D721Med (cell line): ENCODE data around the gene ZNF444.
"Not testable (repeated sequence)": the region's sequence is repeated elsewhere in the genome, so short reads cannot be mapped to it uniquely, and the experiment has no call there.

Experiments used
- DNase-seq: peaks from one replicate; pipeline ENCODE4 v3.0.0; 2011; ENCODE audit warnings: low spot score; ENCODE audit not compliant: insufficient read length
- FAIRE-seq: peaks from 2 replicates; lab custom pipeline; 2011; peaks lifted over from hg19 to GRCh38; lab: Jason Lieb, UNC
- CTCF ChIP-seq: IDR thresholded peaks from 2 replicates; pipeline ENCODE4 v1.5.1; 2012; ENCODE audit warnings: mild to moderate bottlenecking, control low read depth; ENCODE audit not compliant: insufficient read depth; ENCODE audit errors: missing control alignments

The ZNF444 gene

DNA sequence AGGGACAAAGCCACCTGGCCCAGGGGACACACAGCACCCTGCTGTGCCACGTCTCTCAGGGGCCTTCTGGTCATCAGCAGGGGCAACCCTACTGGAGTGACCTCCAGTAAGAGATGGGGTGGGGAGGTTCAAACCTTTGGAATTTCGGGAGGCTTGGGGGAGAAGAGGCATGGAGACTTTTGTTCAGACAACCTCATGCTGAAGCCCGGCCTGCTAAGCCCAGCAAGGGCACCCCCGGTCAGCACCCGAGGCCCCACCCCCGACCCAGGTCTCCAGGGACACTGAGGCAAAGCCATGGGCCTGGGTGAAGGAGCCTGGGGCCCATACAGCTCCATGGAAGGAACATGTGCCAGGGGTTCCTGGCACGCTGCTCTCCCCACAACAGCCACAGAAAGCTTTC lies 43.3 kb upstream of the ZNF444 start:
- no peak for TF ChIP-seq CTCF
- no peak for FAIRE-seq
- DNase-seq = no peak

- not testable (repeated sequence) for DNase-seq, FAIRE-seq
Observed at GRCh38 chr19:56098237-56098636, 42.9 kb upstream of the ZNF444 start.

- TF ChIP-seq CTCF = no peak
- FAIRE-seq (no peak), DNase-seq (no peak)
Observed at GRCh38 chr19:56098731-56099568, 42.1 kb upstream of the ZNF444 start.

- TF ChIP-seq CTCF = no peak
- FAIRE-seq (no peak), DNase-seq (no peak)
Observed at GRCh38 chr19:56099638-56100539, 41.2 kb upstream of the ZNF444 start.

DNA sequence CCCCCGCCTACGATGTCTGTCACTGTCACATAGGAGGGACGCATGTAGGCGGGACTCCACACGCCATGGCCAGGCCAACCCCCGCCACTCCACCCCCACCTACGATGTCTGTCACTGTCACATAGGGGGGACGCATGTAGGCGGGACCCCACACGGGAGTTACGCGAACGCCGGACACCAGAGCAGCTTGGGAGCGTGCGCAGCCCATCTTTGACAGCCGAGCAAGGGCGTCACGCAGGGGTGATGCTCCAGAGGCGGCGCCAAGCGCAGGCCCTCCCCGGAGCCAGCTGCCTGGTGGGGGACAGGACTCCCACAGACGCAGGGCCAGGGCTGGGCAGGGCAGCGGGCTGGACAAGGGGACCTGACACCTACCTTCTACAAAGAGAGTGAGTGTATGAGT lies 40.0 kb upstream of the ZNF444 start:
- FAIRE-seq = no peak
- no peak for DNase-seq
- TF ChIP-seq CTCF = no peak

GRCh38 chr19:56101746-56102535 lies 39.1 kb upstream of the ZNF444 start:
- no peak for TF ChIP-seq CTCF
- DNase-seq (no peak), FAIRE-seq (no peak)

DNA sequence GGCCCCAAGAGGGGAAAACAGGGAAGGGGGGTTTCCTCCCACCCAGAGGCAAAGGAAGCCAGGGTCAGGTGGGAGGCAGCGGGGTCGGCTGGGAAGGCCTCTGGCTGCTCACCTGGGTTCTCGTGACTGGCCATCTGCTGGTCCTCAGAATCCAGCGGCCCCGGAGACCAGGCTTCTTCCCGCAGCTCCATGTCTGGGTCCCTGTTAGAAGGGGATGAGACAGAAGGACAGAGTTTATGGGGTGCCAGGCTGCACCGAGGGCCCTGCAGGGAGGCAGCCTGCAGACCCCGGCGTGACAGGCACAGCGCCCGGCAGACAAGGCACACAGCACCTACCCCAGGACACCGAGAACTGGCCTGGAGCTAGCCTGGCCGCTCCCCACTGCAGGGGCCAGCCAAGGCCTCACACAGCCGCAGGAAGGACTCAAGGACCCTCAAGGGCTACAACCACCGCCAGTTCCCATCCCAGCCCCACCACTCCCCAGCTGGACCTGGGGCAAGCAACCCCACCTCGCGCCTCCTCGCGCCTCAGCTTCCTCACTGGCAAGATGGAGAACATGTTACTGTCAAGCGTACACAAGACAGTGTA lies 38.0 kb upstream of the ZNF444 start:
- FAIRE-seq = no peak
- no peak for TF ChIP-seq CTCF
- DNase-seq = no peak
